Esophagus squamous epithelium (tissue), 5 donors: Measurements from ENCODE around the gene OPCML. TPM values are rescaled to one million over a fixed set of nuclear protein-coding genes. Genes with fewer than 3 reads are reported as not detected.

Experiments used
- DNase-seq: peaks from one replicate; lab custom pipeline; 2025; lab: John Stamatoyannopoulos, UW
- H3K27ac ChIP-seq, 4 donors: fragments of 200-600 bp; sonication (generic); one replicate each; pipeline ENCODE4 v1.5.1; 2016 to 2019; ENCODE audit warnings: mild to moderate bottlenecking in 1 of 4
- H3K27me3 ChIP-seq, 4 donors: fragments of 200-600 bp; sonication (generic); 1 replicate in 3 of 4; 2 replicates in 1 of 4; pipeline versions ENCODE4 v1.5.1 to v1.6.0; 2017 to 2021; ENCODE audit warnings: antibody characterized with exemption in 1 of 4
- H3K36me3 ChIP-seq, 3 donors: fragments of 200-600 bp; sonication (generic); one replicate each; pipeline ENCODE4 v1.5.1; 2016 to 2019
- H3K4me1 ChIP-seq, 3 donors: fragments of 200-600 bp; sonication (generic); one replicate each; pipeline ENCODE4 v1.5.1; 2017 to 2019
- H3K4me3 ChIP-seq, 4 donors: fragments of 200-600 bp; sonication (generic); 1 replicate in 3 of 4; 2 replicates in 1 of 4; pipeline ENCODE4 v1.5.1; 2016 to 2019; ENCODE audit warnings: mild to moderate bottlenecking in 2 of 4, moderate library complexity in 1 of 4
- H3K9me3 ChIP-seq, 3 donors: fragments of 200-600 bp; sonication (generic); one replicate each; pipeline ENCODE4 v1.5.1; 2016 to 2019
- POLR2A ChIP-seq, 4 donors: fragments of 450-650 bp; IDR thresholded peaks; one replicate each; pipeline ENCODE4 v1.6.1; 2017; ENCODE audit warnings: antibody characterized with exemption in 4 of 4, mild to moderate bottlenecking in 4 of 4, moderate library complexity in 3 of 4
- WGBS, 2 donors: methylation state at CpG; one replicate each; pipeline ENCODE4 v1.1.5; 2018; 5-methylcytosine and 5-hydroxymethylcytosine counted together
- intact Hi-C: fragments of 100-400 bp; cut with DNase I; formaldehyde crosslinking; loops from one replicate; pipeline ENCODE4 v1.15.0; 2022
- total RNA-seq, 4 donors: library from RNA; depleted of rRNA; stranded (reverse); fragments of >200 nt; gene quantifications; one replicate each; pipeline ENCODE4 v1.1.0, GENCODE V29; 2016
- TF ChIP-seq, protein P1 (sequence below), 6 experiments: fragments of 450-650 bp in 4 of 6; fragments of 200-600 bp in 2 of 6; sonication (generic) in 2 of 6; IDR thresholded peaks; one replicate each; pipeline ENCODE4 v1.5.1; 2016 to 2019; ENCODE audit warnings: antibody characterized with exemption in 6 of 6, mild to moderate bottlenecking in 4 of 6, moderate library complexity in 4 of 6
- donor health status: DM: yes; HTN: yes; CAD: no.

OPCML gene
- total RNA-seq, 4 donors from 2014 or later, result under 0.01 TPM; not detected in 3

DNA sequence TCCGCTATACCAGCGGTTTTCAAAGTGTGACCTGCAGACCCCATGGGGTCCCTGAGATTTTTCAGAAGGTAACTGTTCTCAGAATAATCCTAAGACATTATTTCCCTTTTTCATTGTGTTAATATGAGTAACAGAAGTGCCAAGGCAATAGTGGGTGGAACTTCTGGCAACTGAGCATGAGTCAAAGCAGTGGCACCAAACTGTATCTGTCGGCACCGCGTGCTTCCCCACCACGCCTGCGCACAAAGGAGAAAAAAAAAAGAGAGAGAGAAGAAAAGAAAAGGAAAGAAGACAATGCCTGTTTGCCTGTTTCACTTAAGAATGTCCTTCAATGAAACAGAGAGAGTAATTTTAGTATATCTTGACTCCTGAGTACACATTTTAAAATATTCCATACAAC lies 679.9 kb downstream of the OPCML start:
- H3K36me3 ChIP-seq, result no peaks in the 10 kb centered on the region
- intact Hi-C loops, result loop anchor here (10.0 kb wide), 1 partner anchor 92 kb away; no protein-coding TSS in a partner anchor
- WGBS, 2 donors, result 47 to 59% methylated on average over 7 of the region's 7 CpGs
- no peaks in the 10 kb centered on the region for H3K9me3 ChIP-seq
- H3K4me1 ChIP-seq, result no peaks in the 10 kb centered on the region
- H3K27ac ChIP-seq, result no peak overlapping the region
- TF ChIP-seq, protein P1, sequence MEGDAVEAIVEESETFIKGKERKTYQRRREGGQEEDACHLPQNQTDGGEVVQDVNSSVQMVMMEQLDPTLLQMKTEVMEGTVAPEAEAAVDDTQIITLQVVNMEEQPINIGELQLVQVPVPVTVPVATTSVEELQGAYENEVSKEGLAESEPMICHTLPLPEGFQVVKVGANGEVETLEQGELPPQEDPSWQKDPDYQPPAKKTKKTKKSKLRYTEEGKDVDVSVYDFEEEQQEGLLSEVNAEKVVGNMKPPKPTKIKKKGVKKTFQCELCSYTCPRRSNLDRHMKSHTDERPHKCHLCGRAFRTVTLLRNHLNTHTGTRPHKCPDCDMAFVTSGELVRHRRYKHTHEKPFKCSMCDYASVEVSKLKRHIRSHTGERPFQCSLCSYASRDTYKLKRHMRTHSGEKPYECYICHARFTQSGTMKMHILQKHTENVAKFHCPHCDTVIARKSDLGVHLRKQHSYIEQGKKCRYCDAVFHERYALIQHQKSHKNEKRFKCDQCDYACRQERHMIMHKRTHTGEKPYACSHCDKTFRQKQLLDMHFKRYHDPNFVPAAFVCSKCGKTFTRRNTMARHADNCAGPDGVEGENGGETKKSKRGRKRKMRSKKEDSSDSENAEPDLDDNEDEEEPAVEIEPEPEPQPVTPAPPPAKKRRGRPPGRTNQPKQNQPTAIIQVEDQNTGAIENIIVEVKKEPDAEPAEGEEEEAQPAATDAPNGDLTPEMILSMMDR (IDR thresholded peaks at IDR 0.05), result no peak
- TF ChIP-seq POLR2A (IDR thresholded peaks at IDR 0.05), result no peak
- no peak for DNase-seq
- H3K4me3 ChIP-seq, result no peak overlapping the region
- H3K27me3 ChIP-seq, result no peaks in the 10 kb centered on the region

DNA sequence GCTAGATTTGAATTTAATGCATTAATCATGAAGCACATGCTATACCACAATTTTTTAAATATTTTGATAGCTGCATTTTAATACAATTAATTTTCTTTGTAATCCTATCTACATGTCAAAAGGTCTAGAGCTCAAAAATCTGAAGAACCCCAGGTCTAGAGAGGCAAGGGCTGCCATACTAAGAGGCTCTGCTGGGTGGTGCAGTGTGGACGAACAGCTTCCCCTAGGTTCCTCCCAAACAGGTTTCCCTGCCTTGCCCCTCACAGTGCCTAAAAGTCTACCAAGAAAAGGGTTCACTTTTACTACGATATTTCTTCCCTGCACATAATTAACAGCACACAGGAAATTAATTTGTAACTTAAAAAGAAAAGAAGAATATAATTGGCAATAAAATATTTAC lies 681.1 kb downstream of the OPCML start:
- Histone ChIP-seq H3K27me3 (no peaks in the 10 kb centered on the region), H3K36me3 (no peaks in the 10 kb centered on the region), H3K27ac (no peak overlapping the region), H3K4me3 (no peak overlapping the region), H3K4me1 (no peaks in the 10 kb centered on the region), H3K9me3 (no peaks in the 10 kb centered on the region)
- WGBS, 2 donors, result 75 to 81% methylated on average over 2 of the region's 2 CpGs
- DNase-seq, result no peak
- intact Hi-C loops, result loop anchor here (10.0 kb wide), 1 partner anchor 94 kb away; no protein-coding TSS in a partner anchor
- TF ChIP-seq POLR2A (IDR thresholded peaks at IDR 0.05), result no peak
- TF ChIP-seq, protein P1 (IDR thresholded peaks at IDR 0.05), result no peak

DNA sequence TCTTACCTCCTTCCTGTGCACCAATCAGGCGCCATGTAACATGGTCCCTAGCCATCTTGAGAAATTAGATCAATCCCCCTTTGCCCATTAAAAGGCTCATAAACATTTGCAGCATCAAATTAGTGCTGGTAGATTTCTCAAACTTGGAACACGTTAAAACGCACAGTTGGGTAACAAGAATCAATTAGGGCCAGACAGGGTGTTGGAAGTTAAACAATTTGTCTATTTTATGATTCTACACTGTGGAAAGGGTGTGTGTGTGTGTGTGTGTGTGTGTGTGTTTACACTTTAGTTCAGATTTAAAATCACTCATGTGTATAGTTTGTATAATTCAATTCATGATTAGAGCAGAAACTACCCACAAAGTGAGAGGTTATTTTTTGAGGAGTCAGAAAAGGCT lies 682.0 kb downstream of the OPCML start:
- H3K4me1 ChIP-seq, result no peaks in the 10 kb centered on the region
- no peaks in the 10 kb centered on the region for H3K36me3 ChIP-seq
- no peak overlapping the region for H3K4me3 ChIP-seq
- WGBS, 2 donors, result 81 to 89% methylated on average over 3 of the region's 3 CpGs
- no peak for DNase-seq
- intact Hi-C loops, result loop anchor here (10.0 kb wide), 1 partner anchor 95 kb away; no protein-coding TSS in a partner anchor
- no peaks in the 10 kb centered on the region for H3K27me3 ChIP-seq
- TF ChIP-seq, protein P1 (IDR thresholded peaks at IDR 0.05), result no peak
- TF ChIP-seq POLR2A (IDR thresholded peaks at IDR 0.05), result no peak
- no peaks in the 10 kb centered on the region for H3K9me3 ChIP-seq
- no peak overlapping the region for H3K27ac ChIP-seq

DNA sequence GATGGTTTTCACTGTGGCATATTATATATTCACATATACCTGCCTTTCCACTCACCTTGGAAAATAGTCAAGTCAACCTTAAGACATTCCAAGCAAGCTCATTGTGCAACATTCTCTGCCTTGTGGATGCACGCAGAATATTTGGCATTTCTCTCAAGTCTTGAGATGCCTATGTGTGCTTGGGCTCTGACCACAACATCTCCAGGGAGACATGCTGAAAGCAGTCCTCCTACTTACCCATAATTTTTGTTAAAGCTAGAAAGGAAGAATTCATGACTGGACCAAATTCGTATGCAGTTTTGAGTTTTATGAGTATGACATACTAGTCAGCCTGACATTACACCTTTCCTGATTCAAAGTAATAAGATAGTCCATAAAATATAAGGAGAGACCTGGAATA lies 684.0 kb downstream of the OPCML start:
- WGBS, 2 donors, result 19 to 33% methylated on average over 2 of the region's 2 CpGs
- intact Hi-C loops, result no loop called here
- H3K4me3 ChIP-seq, result no peak overlapping the region
- DNase-seq, result no peak
- H3K9me3 ChIP-seq, result no peaks in the 10 kb centered on the region
- no peak overlapping the region for H3K27ac ChIP-seq
- H3K36me3 ChIP-seq, result no peaks in the 10 kb centered on the region
- H3K27me3 ChIP-seq, result no peaks in the 10 kb centered on the region
- H3K4me1 ChIP-seq, result no peaks in the 10 kb centered on the region
- no peak for TF ChIP-seq POLR2A (IDR thresholded peaks at IDR 0.05)
- TF ChIP-seq, protein P1 (IDR thresholded peaks at IDR 0.05), result no peak

DNA sequence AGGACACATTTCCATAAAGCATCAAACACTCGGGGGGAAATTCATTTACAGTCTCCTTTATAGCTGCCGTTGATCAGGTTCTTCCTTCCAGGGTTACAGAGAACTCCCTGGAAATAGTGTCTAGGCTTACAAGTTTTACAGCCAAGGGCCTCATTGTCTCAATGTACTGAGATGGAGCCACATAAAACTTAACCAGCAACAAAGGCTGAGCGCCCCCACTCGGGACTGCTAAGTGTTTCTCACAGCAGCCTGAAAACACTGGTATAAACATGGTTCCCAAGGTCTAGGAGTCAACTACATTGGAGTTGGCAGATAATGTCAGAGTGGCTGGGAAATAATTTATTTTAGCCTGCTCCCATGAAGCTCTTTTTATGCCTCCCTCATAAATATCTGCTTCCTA lies 686.2 kb downstream of the OPCML start:
- no peaks in the 10 kb centered on the region for H3K4me1 ChIP-seq
- no peaks in the 10 kb centered on the region for H3K9me3 ChIP-seq
- no peak overlapping the region for H3K27ac ChIP-seq
- TF ChIP-seq POLR2A (IDR thresholded peaks at IDR 0.05), result no peak
- TF ChIP-seq, protein P1 (IDR thresholded peaks at IDR 0.05), result no peak
- H3K36me3 ChIP-seq, result no peaks in the 10 kb centered on the region
- no peaks in the 10 kb centered on the region for H3K27me3 ChIP-seq
- intact Hi-C loops, result no loop called here
- no peak for DNase-seq
- H3K4me3 ChIP-seq, result no peak overlapping the region
- WGBS, 2 donors, result 61 to 65% methylated on average over 4 of the region's 4 CpGs
